SK-N-SH (cell line): ENCODE data around the gene UTP18.

Experiments
- CTCF ChIP-seq: fragments of 200-600 bp; sonication (generic); IDR thresholded peaks from 2 replicates; pipeline ENCODE4 v1.6.1; 2017; ENCODE audit warnings: antibody characterized with exemption, mild to moderate bottlenecking, moderate library complexity
- FOXM1 ChIP-seq: IDR thresholded peaks from 2 replicates; pipeline ENCODE4 v1.4.0; 2012; ENCODE audit warnings: low read depth, mild to moderate bottlenecking
- GATA2 ChIP-seq: sonication (generic); formaldehyde crosslinking; IDR thresholded peaks from 2 replicates; pipeline ENCODE4 v1.5.0; 2020; ENCODE audit warnings: mild to moderate bottlenecking, missing genetic modification reagents
- REST ChIP-seq: IDR thresholded peaks from 2 replicates; pipeline ENCODE4 v1.6.1; 2012; ENCODE audit warnings: mild to moderate bottlenecking, low read depth, low read length, moderate library complexity
- YY1 ChIP-seq: IDR thresholded peaks from 2 replicates; pipeline ENCODE4 v1.4.0; 2012; ENCODE audit warnings: low read depth, mild to moderate bottlenecking

- TF ChIP-seq GATA2 (CRISPR knock-in tag) (no peak), CTCF (no peak), FOXM1 (no peak), REST (no peak), YY1 (no peak)
These were observed 18.8 kb downstream of the UTP18 start for GRCh38 chr17:51279183-51279582.
